Left forelimb (tissue), 1 donor: Measurements from ENCODE around the gene ZIC4.
A peak's percentile ranks its signal among the peaks of the same experiment; 100 is the strongest.

Source experiments
- DNase-seq: peaks from one replicate; pipeline ENCODE4 v3.0.0-alpha.2; 2018; ENCODE audit warnings: low spot score

ZIC4 gene

GRCh38 chr3:147417551-147418295, 11.4 kb upstream of the ZIC4 start:
- DNase-seq: no peak

- no peak for DNase-seq
Measured at GRCh38 chr3:147416931-147417330, 10.6 kb upstream of the ZIC4 start.

GRCh38 chr3:147415874-147416273, 9.5 kb upstream of the ZIC4 start:
- DNase-seq: no peak

- DNase-seq: peak; percentile 63
Measured at GRCh38 chr3:147415286-147415685, 8.9 kb upstream of the ZIC4 start.

- no peak for DNase-seq
Measured at GRCh38 chr3:147414390-147415138, 8.2 kb upstream of the ZIC4 start.

- DNase-seq: no peak
Measured at GRCh38 chr3:147413686-147414389, 7.5 kb upstream of the ZIC4 start.

GRCh38 chr3:147412917-147413685, 6.8 kb upstream of the ZIC4 start:
- DNase-seq: peak; percentile 70

- DNase-seq: peak; percentile 72
Measured at GRCh38 chr3:147412261-147412916, 6.0 kb upstream of the ZIC4 start.

GRCh38 chr3:147411815-147412241, 5.5 kb upstream of the ZIC4 start:
- peak; percentile 59 for DNase-seq

GRCh38 chr3:147411238-147411814, 5.0 kb upstream of the ZIC4 start:
- DNase-seq: peak; percentile 74

- peak; percentile 78 for DNase-seq
Measured at GRCh38 chr3:147410526-147411237, 4.3 kb upstream of the ZIC4 start.

- no peak for DNase-seq
Measured at GRCh38 chr3:147410116-147410525, 3.8 kb upstream of the ZIC4 start.

- DNase-seq: peak; percentile 75
Measured at GRCh38 chr3:147409143-147410115, 3.1 kb upstream of the ZIC4 start, which contains the start of gene ZIC1. ZIC1 (plus strand) TSS chr3:147409365; CDS start chr3:147410113, 748 bp downstream.

GRCh38 chr3:147408188-147409100, 2.1 kb upstream of the ZIC4 start:
- DNase-seq: peak; percentile 60

- peak; percentile 64 for DNase-seq
Measured at GRCh38 chr3:147407498-147408187, 1.3 kb upstream of the ZIC4 start.

GRCh38 chr3:147407114-147407497, 763 bp upstream of the ZIC4 start:
- DNase-seq: peak; percentile 66
